Right kidney (tissue), 9 donors: ENCODE results near the gene CCDC191.

Source experiments
- DNase-seq: peaks from one replicate; pipeline ENCODE4 v3.0.0-alpha.2; 2016
- long read RNA-seq, 8 donors: transcript quantifications; one replicate each; lab custom pipeline, GENCODE V29; 2026

The CCDC191 gene, protein sequence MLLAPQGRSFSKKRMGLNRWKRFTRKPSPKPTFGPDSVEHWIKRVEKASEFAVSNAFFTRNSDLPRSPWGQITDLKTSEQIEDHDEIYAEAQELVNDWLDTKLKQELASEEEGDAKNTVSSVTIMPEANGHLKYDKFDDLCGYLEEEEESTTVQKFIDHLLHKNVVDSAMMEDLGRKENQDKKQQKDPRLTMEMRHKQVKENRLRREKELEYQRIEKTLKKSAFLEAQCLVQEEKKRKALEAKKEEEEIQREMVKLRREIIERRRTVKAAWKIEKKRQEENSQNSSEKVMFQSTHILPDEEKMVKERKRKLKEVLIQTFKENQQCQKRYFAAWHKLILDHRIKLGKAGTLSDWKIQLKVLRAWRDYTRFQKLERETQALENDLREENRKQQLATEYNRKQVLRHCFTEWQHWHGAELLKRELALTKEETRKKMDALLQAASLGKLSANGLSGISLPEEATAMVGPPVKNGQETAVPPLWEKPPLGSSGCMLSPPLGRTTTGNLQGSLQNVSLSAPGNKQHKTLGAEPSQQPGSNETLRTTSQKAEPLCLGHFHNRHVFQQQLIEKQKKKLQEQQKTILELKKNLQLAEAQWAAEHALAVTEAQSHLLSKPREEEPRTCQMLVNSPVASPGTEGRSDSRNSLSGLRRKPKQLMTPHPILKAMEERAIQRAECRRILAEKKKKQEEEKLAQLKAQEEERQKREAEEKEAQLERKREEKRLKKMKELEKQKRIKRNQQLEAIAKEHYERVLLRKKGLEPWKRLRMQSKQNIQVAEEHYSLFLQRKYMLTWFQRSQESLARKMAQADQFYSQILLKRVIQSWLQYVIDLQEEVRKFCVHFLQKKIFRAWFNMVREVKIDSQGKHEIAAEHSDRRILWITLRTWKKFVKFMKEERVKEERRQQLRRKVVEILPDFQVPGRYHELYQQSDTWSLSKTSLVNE
- long read RNA-seq, donor 1, partial matches to known transcripts = 0 of 1 reads
- long read RNA-seq, donor 1, other reads (novel, unspliced or antisense) = 0 of 1 reads
- long read RNA-seq, donor 2 = 0 reads
- long read RNA-seq, donor 3 = 0 reads
- long read RNA-seq, donor 4, partial matches to known transcripts = 7 of 8 reads
- long read RNA-seq, donor 4, other reads (novel, unspliced or antisense) = 0 of 8 reads
- long read RNA-seq, donor 5, partial matches to known transcripts = 0 of 1 reads
- long read RNA-seq, donor 5, other reads (novel, unspliced or antisense) = 0 of 1 reads
- long read RNA-seq, donor 6, partial matches to known transcripts = 0 of 1 reads
- long read RNA-seq, donor 6, other reads (novel, unspliced or antisense) = 0 of 1 reads
- long read RNA-seq, donor 7, partial matches to known transcripts = 6 of 6 reads
- long read RNA-seq, donor 7, other reads (novel, unspliced or antisense) = 0 of 6 reads
- long read RNA-seq, donor 8, partial matches to known transcripts = 11 of 12 reads
- long read RNA-seq, donor 8, other reads (novel, unspliced or antisense) = 0 of 12 reads

DNA sequence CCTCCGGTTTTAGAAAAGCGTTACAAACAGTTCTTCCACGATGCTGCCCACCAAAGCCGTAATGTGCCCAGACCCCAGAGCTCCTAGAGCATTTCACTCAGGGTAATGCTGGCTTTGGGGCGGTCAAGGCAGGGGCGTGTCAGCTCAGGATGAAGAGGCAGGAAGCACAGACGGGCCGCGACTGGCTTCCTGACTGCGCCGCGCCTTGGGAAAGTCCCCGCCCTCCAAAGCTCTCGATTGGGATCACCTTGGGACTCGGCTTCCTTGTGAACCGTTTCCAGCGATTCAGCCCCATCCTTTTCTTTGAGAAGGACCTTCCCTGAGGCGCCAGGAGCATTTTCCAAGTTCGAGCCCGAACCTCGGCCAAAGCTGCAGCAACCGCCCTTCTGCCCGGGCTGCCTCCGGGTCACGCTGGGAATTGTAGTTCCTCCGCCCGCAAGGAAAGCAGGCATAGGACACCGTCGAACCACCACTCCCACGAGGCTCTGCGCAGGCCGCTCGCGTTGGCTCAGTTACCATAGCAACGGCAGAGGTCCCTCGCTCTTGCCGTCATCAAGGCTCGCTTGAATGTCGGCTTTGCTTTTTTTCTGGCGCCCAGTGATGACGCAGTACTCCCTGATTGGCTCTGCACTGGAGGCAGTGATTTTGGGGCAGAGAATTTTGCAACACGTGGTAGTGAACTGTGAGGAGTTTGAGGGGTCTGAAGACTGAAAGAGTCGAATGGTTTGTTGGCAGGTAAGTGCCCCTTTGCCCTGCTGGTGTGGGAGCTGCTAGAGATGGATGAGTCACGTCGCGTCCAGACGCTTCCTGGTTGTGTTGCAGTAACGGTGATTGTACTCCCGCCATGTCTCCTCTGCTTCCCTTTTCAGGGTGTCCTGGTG lies at the start of gene CCDC191, which contains the start of gene QTRT2:
Gene CCDC191, minus strand, starts transcription at position 397 of the 881 bp plus-strand sequence. Its CDS starts 60 bp downstream, at position 337.
Gene QTRT2, plus strand, starts transcription at position 608 of the 881 bp plus-strand sequence. CDS start 8,521 bp downstream, outside the sequence.
- DNase-seq = peak; percentile 93

DNA sequence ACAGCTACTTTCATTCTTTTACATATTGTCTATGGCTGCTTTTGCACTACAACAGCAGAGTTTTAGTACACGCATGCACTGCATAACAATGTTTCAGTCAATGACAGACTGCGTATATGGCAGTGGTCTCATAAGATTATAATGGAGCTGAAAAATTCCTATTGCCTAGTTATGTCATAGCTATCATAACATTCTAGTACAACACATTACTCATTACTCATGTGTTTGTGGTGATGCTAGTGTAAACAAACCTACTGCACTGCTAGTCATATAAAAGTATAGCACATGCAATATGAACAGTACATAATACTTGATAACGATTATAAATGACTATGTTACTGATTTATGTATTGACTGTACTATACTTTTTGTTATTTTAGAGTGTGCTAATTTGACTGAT lies 48.1 kb upstream of the CCDC191 start:
- DNase-seq = no peak

DNA sequence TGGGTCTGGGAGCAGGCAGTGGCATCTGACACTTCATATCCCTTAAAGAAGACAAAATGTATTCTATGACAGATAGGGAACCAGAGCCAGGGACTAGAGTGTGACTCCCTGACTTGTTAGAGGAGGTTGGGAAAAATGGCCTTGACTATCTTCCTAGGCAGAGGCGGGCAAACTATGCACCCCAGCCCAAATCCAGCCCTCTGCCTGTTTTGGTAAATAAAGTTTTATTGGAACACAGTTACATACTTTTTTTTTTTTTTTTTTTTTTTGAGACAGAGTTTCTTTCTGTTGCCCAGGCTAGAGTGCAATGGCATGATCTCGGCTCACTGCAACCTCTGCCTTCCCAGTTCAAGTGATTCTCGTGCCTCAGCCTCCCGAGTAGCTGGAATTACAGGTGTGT lies 47.5 kb upstream of the CCDC191 start:
- DNase-seq = no peak

DNA sequence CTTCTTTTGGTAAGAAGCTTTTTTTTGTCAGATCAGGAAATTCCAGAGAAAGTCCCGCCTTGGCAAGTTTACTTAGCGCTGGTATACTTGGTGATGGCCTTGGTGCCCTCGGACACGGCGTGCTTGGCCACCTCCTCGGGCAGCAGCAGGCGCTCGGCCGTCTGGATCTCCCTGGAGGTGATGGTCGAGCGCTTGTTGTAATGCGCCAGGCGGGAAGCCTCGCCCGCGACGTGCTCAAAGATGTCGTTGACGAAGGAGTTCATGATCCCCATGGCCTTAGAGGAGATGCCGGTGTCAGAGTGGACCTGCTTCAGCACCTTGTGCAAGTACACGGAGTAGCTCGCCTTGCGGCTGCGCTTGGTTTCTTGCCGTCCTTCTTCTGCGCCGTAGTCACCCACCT lies 46.9 kb upstream of the CCDC191 start:
- DNase-seq = no peak

DNA sequence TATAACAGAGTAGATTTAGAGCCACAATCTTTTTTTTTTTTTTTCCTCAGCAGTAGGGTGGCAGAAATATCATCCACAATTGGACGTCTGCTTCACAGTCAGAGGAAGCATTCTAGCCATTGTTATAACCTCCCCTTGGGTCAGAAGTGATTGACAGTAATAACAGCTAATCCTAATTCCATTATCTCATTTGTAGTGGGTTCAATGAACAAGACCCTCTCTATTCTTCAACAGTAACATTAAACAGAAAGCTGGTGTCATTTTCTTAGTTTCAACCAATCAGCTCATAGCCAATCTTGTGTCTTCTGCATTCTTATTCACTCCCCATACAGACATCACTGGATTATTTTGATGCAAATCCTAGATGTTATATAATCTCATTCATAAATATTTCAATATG lies 44.8 kb upstream of the CCDC191 start:
- DNase-seq = no peak

DNA sequence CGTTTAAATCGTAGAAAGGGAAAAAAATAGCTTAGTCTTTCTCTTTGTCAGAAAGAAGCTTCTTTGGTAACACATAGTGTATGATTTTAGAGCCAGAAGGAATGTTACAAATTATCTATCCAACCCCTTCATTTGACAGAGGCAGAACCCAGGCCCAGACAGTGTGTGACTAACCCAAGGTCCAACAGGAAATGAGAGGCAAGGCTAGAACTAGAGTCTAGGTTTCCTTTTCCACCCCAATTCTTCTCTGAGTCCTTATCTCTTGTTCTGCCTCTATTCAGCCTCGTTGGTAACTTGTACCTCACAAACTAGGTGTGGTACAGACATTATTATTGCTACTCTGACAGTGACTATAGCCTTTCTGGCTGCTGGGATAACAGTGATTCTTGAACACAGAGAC lies 39.5 kb upstream of the CCDC191 start:
- no peak for DNase-seq

DNA sequence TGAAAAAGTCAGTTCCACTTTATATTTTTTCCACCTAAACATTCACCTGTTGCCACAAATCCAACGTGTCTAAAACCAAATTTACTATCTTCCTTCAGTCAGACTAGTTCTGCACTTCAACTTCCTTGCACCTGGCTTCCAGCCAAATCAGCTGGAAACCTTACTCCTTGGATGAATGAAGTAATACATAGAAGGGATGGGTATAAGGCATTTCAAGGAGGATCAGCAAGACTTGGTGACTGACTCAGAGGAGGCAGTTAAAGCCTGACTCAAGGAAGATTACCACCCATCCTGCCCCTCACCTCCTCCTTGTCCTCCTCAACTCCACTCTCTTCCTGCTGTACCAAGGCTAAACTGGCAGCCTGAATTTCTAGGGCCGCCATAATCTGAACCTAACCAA lies 37.3 kb upstream of the CCDC191 start:
- peak; percentile 18 for DNase-seq

DNA sequence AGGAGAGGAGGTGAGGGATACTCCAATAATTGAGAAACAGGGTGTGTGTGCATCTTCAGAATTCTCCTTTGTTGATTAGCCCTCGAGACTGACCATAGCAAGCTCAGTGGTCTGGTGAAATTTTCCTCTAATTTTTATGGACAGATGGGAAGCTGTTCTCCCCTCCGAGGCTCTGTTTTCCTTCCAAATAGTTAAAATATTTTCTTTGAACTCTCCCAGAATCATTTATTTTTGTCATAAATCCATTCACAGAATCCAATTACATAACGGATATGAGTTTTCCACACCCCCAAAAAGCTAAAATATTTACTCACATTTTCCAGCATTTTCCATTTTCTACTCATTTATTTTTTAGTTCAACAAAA lies 36.7 kb upstream of the CCDC191 start:
- peak; percentile 7 for DNase-seq

DNA sequence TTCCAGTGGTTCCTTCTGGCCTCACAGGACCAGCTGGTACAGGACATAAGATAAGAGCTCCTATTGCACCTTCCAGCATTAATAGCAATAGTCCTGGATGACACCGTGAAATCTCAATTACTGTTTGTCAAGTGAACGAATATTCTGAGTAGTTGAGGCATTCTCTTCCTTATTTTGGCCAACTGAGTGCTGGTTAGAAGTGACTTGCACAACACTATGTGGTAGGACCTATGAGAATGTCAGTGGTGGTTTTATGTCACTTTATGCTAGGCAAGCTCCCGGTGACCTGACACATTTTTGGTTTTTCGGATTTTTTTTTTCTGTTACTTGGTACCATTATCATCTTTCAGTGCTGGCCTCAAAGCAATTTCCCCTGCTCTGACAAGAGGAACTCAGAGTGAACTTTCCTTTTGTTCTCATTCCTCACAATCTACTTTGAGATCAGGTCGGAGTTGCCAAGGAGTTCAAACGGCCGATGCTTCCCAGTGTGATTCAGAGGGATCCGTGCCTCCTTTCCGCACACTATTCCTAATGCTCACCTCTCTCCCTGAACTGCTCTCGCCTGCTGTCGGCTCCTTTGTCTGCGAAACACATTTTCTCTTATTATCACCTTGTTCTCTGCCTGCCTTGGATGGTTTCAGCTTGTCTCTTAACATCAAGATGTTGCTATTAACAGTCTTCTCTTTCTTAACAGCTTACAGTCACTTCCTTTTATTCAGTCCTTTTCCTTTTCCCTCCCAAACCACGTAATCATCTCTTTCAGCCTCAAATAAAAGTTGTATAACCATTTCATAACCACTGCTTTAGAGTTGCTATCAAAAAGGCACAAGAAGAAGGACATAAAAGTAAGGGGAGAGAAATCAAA lies 36.1 kb upstream of the CCDC191 start:
- DNase-seq = peak; percentile 23

DNA sequence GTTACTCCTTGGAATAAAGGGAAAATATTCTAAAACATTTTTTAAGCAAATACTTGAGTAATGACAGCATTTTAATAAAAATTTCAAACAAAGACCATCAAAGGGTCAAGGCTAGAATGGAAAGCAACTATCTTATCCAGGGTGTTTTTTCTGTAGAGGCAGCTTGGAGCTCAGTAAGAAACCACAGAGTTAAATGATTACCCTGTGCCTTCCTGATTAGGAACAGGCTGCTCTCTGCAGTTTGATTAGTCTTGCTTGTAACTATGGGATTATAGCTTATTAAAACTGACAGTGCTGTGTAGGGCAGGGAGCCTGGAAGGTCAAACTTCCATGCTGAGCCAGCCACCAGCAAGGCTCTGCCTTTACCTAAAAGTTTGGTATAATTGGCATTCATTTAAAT lies 33.3 kb upstream of the CCDC191 start:
- DNase-seq = no peak

DNA sequence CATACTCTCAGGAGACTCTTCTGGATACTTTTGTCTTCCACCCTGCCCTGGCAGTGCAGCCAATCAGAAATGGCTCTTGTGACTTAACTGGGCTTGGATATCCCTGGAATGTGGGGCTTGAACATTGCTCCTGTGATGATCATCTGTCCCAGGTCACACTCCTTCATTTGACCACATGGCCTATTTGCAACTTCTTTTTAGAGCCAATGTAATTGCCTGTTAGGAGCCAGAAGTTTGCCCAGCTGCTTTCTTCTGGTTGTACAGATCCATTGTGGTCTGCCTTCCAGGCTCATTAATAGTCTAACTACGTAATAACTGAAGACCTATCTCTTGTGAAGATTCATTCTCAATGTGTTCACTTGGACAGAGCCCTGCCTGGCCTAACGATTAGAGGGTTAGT lies 30.0 kb upstream of the CCDC191 start:
- DNase-seq = no peak

DNA sequence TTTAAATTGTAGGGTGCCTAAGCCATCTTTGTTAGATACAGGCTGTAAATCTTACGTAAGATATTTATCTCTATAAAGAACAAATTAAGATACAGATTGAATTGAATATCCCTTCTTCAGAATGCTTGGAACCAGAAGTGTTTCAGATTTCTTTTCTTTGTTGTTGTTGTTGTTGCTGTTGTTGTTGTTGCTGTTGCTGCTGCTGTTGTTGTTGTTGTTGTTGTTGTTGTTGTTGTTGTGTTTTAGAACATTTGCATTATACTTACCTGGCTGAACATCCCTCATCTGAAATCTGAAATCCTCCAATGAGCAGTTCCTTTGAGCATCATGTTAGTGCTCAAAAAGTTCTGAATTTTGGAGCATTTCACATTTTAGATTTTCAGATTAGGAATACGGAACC lies 26.8 kb upstream of the CCDC191 start:
- no peak for DNase-seq

DNA sequence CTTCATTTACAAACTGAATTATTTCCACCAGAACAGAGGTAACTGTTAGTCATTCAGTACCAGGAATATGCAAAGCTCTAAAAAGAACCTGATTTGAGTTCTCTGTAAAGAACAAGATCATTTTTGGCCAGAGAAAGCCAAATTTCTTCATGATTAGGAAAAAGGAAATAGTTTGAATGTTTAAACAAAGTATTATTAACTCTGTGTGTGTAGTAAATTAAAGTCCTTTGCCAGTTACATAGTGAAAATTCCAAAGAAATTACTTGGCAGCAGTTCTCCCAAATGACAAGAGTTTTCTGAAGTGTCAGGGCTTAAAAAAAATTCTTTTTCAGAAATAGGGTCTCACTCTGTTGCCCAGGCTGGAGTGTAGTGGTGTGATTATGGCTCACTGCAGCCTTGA lies 24.7 kb upstream of the CCDC191 start:
- DNase-seq = no peak

DNA sequence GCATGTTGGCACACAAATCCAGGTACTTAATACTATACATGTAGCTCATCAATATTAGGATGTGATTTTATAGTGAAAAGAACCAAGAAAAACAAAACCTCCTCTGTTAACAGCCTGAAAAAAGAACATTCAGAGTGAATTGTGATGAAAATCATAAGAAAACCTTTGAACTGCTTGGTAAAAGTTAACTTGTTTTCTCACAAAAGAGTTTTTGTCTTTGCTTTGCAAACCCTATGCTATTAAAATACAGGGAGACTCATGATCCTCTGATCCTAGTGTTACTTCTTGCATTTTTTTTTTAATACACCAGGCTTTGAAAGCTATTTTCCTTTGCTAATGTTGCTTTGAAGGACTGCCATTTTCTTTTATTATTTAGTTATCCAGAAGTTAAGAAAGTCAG lies 23.9 kb upstream of the CCDC191 start:
- DNase-seq = no peak

DNA sequence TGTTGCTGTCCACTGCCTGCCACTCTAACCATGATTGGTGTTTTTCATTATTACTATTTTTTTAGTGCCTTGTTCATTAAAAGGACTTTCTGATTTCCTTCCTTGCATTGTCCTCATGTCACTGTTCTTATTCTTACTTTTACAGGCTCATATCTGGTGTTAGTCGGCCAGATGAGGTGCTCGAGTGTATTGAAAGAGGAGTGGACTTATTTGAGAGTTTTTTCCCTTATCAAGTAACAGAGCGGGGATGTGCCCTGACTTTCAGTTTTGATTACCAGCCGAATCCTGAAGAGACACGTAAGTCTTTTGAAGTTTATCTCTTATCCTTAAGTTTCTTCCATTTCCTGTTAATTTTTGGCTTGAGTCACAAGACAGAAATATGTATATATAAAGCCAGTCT lies 23.4 kb upstream of the CCDC191 start:
- DNase-seq = no peak

DNA sequence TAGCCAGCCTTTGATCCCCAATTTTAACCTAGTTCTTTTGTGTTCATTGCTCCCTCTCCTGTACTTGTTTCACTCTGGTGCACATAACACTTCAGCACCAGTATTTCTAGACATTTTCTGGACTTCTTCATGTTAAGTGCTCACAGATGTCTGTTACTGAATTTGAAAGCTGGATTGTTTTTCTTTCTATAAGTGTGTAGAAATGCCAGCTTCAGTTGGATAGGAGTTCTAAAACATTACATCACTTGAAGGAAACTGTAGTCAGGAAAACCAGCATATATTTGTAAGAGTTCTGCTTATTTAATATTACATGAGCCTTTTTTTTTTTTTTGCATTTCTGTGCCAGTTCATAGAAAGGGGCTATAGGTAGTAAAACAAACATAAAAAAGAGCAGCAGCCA lies 21.8 kb upstream of the CCDC191 start:
- DNase-seq = no peak

DNA sequence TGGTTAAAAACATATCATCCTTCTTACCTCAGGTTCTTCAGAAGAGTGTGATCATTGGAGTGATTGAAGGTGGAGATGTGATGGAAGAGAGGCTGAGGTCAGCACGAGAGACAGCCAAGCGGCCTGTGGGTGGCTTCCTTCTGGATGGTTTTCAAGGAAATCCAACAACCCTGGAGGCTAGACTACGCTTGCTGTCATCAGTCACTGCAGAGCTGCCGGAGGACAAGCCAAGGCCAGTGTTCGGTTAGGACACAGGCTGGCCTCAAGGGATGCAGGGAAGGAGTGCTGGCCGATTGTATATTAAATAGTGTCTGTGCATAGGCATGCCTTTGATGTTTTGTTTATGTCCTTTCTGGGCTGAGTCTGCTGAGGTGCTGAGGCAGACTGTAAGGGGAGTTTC lies 20.4 kb upstream of the CCDC191 start:
- DNase-seq = no peak

DNA sequence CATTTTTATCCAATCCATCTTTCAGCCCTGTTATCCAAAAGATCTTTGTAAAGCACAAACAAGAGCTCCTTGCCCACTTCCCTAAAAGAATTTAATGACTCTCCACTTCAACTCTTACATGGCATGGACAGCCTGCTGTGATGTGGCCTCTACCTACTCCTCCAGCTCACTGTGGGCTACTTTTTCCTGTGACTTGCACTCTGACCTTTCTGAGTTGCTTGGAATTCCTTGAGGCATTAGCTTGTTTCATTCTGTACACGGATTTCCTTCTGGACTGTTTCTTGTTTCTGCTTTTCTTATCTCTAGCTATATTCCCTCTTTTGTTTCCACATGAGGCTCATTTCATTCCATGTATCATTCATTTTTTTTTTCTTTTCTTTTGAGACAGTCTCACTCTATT lies 15.5 kb upstream of the CCDC191 start:
- DNase-seq = no peak

DNA sequence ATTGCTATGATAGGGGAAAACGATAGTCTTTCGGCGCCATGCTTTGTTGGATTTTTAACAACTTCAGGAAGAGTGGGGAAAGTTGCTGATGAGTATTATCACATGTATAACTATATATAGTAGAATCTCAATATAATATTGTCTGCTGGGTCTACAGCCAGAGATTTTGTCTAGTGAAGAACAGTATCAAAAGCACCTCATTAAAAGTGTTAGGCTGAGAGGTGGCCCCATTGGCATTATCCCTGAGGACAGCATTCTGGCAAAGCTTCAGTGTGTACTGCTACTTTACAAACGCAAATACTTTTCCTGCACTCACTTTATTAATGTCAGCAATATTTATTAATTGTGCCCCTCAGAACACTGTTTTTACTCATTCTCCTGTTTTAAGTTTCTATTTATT lies 12.0 kb upstream of the CCDC191 start:
- DNase-seq = no peak

DNA sequence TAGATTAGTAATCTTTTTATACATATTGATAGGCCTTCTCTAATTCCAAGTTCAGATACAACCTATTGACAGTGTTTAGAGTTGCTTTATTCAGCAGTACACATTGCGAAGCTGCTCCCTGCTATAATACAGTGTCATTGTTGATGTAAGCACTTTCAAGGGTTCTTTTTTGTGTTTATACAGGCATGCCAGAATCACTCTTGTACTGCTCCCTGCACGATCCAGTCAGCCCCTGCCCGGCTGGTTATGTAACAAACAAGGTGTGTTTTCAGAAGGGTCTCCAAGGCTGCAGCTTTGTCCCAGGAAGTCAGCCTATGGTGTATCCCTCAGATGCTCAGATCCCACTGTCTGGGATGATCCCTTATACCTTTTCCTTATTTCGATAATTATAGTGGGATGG lies 11.5 kb upstream of the CCDC191 start:
- no peak for DNase-seq
